ENCODE data around the gene DOCK2. TPM values are rescaled to one million over a fixed set of nuclear protein-coding genes. Genes with fewer than 3 reads are reported as not detected.

DOCK2 gene
- total RNA-seq, 1 experiment from 2014 or later = 2.2 TPM

- H3K27ac ChIP-seq (ENCODE audit: low read depth, low read length, poor library complexity, severe bottlenecking) = no peak overlapping the region
- no peaks in the 10 kb centered on the region for H3K36me3 ChIP-seq (ENCODE audit: insufficient read depth, low read length, poor library complexity, severe bottlenecking)
- no peak for DNase-seq (ENCODE audit: low spot score)
- H3K4me3 ChIP-seq (ENCODE audit: low read depth, low read length, poor library complexity, severe bottlenecking) = no peak overlapping the region
- H3K4me1 ChIP-seq (ENCODE audit: insufficient read depth, low read length, poor library complexity, severe bottlenecking) = no peaks in the 10 kb centered on the region
- TF ChIP-seq CTCF (conservative IDR thresholded peaks at IDR 0.05; ENCODE audit: low read depth, low read length) = no peak
- TF ChIP-seq EZH2 (IDR thresholded peaks at IDR 0.05; ENCODE audit: borderline replicate concordance, low read depth, low read length, poor library complexity, severe bottlenecking) = no peak
- H3K9me3 ChIP-seq (ENCODE audit: low read depth, low read length, poor library complexity, severe bottlenecking) = no peaks in the 10 kb centered on the region
- intact Hi-C loops (cut with micrococcal nuclease; ENCODE audit: unreplicated experiment) = no loop called here
- H3K27me3 ChIP-seq (replicated peaks; ENCODE audit: insufficient read depth, low read depth, low read length, poor library complexity) = no peaks in the 10 kb centered on the region
- no TSS peak for BruUV-seq (replicated peaks)
- ChIA-PET POLR2A (ENCODE audit: low non-redundant PET) (no interaction called here), CTCF (no interaction called here)
Measured at GRCh38 chr5:169772688-169773087, 135.6 kb downstream of the DOCK2 start.

GRCh38 chr5:169777159-169777558 is 140.1 kb downstream of the DOCK2 start:
- no peaks in the 10 kb centered on the region for H3K9me3 ChIP-seq (ENCODE audit: low read depth, low read length, poor library complexity, severe bottlenecking)
- TF ChIP-seq CTCF (conservative IDR thresholded peaks at IDR 0.05; ENCODE audit: low read depth, low read length) (no peak), EZH2 (IDR thresholded peaks at IDR 0.05; ENCODE audit: borderline replicate concordance, low read depth, low read length, poor library complexity, severe bottlenecking) (no peak)
- H3K4me1 ChIP-seq (ENCODE audit: insufficient read depth, low read length, poor library complexity, severe bottlenecking) = no peaks in the 10 kb centered on the region
- intact Hi-C loops (cut with micrococcal nuclease; ENCODE audit: unreplicated experiment) = no loop called here
- H3K27me3 ChIP-seq (replicated peaks; ENCODE audit: insufficient read depth, low read depth, low read length, poor library complexity) = no peaks in the 10 kb centered on the region
- DNase-seq (ENCODE audit: low spot score) = no peak
- ChIA-PET CTCF (no interaction called here), POLR2A (ENCODE audit: low non-redundant PET) (no interaction called here)
- BruUV-seq (replicated peaks) = no TSS peak
- no peak overlapping the region for H3K27ac ChIP-seq (ENCODE audit: low read depth, low read length, poor library complexity, severe bottlenecking)
- H3K36me3 ChIP-seq (ENCODE audit: insufficient read depth, low read length, poor library complexity, severe bottlenecking) = no peaks in the 10 kb centered on the region
- no peak overlapping the region for H3K4me3 ChIP-seq (ENCODE audit: low read depth, low read length, poor library complexity, severe bottlenecking)

GRCh38 chr5:169778622-169779596 is 141.8 kb downstream of the DOCK2 start:
- no peaks in the 10 kb centered on the region for H3K9me3 ChIP-seq (ENCODE audit: low read depth, low read length, poor library complexity, severe bottlenecking)
- no peak overlapping the region for H3K27ac ChIP-seq (ENCODE audit: low read depth, low read length, poor library complexity, severe bottlenecking)
- TF ChIP-seq EZH2 (IDR thresholded peaks at IDR 0.05; ENCODE audit: borderline replicate concordance, low read depth, low read length, poor library complexity, severe bottlenecking) (no peak), CTCF (conservative IDR thresholded peaks at IDR 0.05; ENCODE audit: low read depth, low read length) (no peak)
- ChIA-PET CTCF (no interaction called here), POLR2A (ENCODE audit: low non-redundant PET) (no interaction called here)
- H3K36me3 ChIP-seq (ENCODE audit: insufficient read depth, low read length, poor library complexity, severe bottlenecking) = no peaks in the 10 kb centered on the region
- H3K27me3 ChIP-seq (replicated peaks; ENCODE audit: insufficient read depth, low read depth, low read length, poor library complexity) = no peaks in the 10 kb centered on the region
- no peaks in the 10 kb centered on the region for H3K4me1 ChIP-seq (ENCODE audit: insufficient read depth, low read length, poor library complexity, severe bottlenecking)
- no peak for DNase-seq (ENCODE audit: low spot score)
- intact Hi-C loops (cut with micrococcal nuclease; ENCODE audit: unreplicated experiment) = no loop called here
- no peak overlapping the region for H3K4me3 ChIP-seq (ENCODE audit: low read depth, low read length, poor library complexity, severe bottlenecking)
- BruUV-seq (replicated peaks) = no TSS peak

All from A673 (cell line).